ENCODE results near the gene YPEL2. TPM values are rescaled to one million over a fixed set of nuclear protein-coding genes. Genes with fewer than 3 reads are reported as not detected.

Gene YPEL2
- polyA plus RNA-seq, 1 donor (not counting 4 experiments of a cell fraction or from before 2014, with no cell fraction given), result 4.6 TPM

GRCh38 chr17:59299400-59300092 lies 31.9 kb upstream of the YPEL2 start:
- H3K36me3 ChIP-seq (ENCODE audit: control insufficient read depth in 2 of 2, extremely low read depth in 1 of 2, insufficient read depth in 2 of 2, low read length in 2 of 2), result no peaks in the 10 kb centered on the region
- no peaks in the 10 kb centered on the region for H3K79me2 ChIP-seq (ENCODE audit: control insufficient read depth, insufficient read depth, low read length)
- no peaks in the 10 kb centered on the region for H3K27me3 ChIP-seq (ENCODE audit: control insufficient read depth, extremely low read depth, insufficient read depth, low read length)
- no peaks in the 10 kb centered on the region for H4K20me1 ChIP-seq (ENCODE audit: control insufficient read depth, extremely low read depth, insufficient read depth, low read length)
- H3K4me3 ChIP-seq (ENCODE audit: control insufficient read depth in 2 of 3, extremely low read depth in 1 of 3, insufficient read depth in 2 of 3, low read depth in 1 of 3, low read length in 3 of 3), result no peak overlapping the region
- dilution Hi-C loops (cut with MboI; ENCODE audit: extremely low pct_ligation_motif_present, low sequenced_read_pairs), result no loop called here
- H3K4me1 ChIP-seq (ENCODE audit: control insufficient read depth, extremely low read depth, insufficient read depth, low read length), result no peaks in the 10 kb centered on the region
- H3K9me3 ChIP-seq (ENCODE audit: control insufficient read depth, low read depth, low read length), result no peaks in the 10 kb centered on the region
- no peak overlapping the region for H3K4me2 ChIP-seq (ENCODE audit: control insufficient read depth, extremely low read depth, insufficient read depth, low read depth, low read length)
- no peak overlapping the region for H3K9ac ChIP-seq (ENCODE audit: control insufficient read depth, extremely low read depth, insufficient read depth, low read length)
- H3K27ac ChIP-seq (ENCODE audit: control insufficient read depth, insufficient read depth, low read length), result no peak overlapping the region
- TF ChIP-seq CTCF (optimal IDR thresholded peaks at IDR 0.05 in 1 of 3, IDR thresholded peaks at IDR 0.05 in 1 of 3, conservative IDR thresholded peaks at IDR 0.05 in 1 of 3; ENCODE audit: extremely low read depth in 1 of 3, insufficient read depth in 2 of 3, low read length in 3 of 3) (no peak), EZH2 (IDR thresholded peaks at IDR 0.05; ENCODE audit: low read length) (no peak)
- FAIRE-seq, result no peak
- no peaks in the 10 kb centered on the region for H3K9me1 ChIP-seq (ENCODE audit: control insufficient read depth, extremely low read depth, insufficient read depth, low read length)
- H2AFZ ChIP-seq (ENCODE audit: control insufficient read depth, low read length), result no peak overlapping the region
- DNase-seq (ENCODE audit: low read depth, low spot score), result no peak

GRCh38 chr17:59300941-59301340 lies 30.5 kb upstream of the YPEL2 start:
- H3K4me3 ChIP-seq (ENCODE audit: control insufficient read depth in 2 of 3, extremely low read depth in 1 of 3, insufficient read depth in 2 of 3, low read depth in 1 of 3, low read length in 3 of 3), result no peak overlapping the region
- DNase-seq (ENCODE audit: low read depth, low spot score), result no peak
- no peaks in the 10 kb centered on the region for H3K4me1 ChIP-seq (ENCODE audit: control insufficient read depth, extremely low read depth, insufficient read depth, low read length)
- H3K27me3 ChIP-seq (ENCODE audit: control insufficient read depth, extremely low read depth, insufficient read depth, low read length), result no peaks in the 10 kb centered on the region
- H3K79me2 ChIP-seq (ENCODE audit: control insufficient read depth, insufficient read depth, low read length), result no peaks in the 10 kb centered on the region
- no peak overlapping the region for H3K27ac ChIP-seq (ENCODE audit: control insufficient read depth, insufficient read depth, low read length)
- no peak for FAIRE-seq
- H2AFZ ChIP-seq (ENCODE audit: control insufficient read depth, low read length), result no peak overlapping the region
- H3K9me1 ChIP-seq (ENCODE audit: control insufficient read depth, extremely low read depth, insufficient read depth, low read length), result no peaks in the 10 kb centered on the region
- H3K9me3 ChIP-seq (ENCODE audit: control insufficient read depth, low read depth, low read length), result no peaks in the 10 kb centered on the region
- H3K4me2 ChIP-seq (ENCODE audit: control insufficient read depth, extremely low read depth, insufficient read depth, low read depth, low read length), result no peak overlapping the region
- no peaks in the 10 kb centered on the region for H3K36me3 ChIP-seq (ENCODE audit: control insufficient read depth in 2 of 2, extremely low read depth in 1 of 2, insufficient read depth in 2 of 2, low read length in 2 of 2)
- dilution Hi-C loops (cut with MboI; ENCODE audit: extremely low pct_ligation_motif_present, low sequenced_read_pairs), result no loop called here
- no peak overlapping the region for H3K9ac ChIP-seq (ENCODE audit: control insufficient read depth, extremely low read depth, insufficient read depth, low read length)
- TF ChIP-seq CTCF (optimal IDR thresholded peaks at IDR 0.05 in 1 of 3, IDR thresholded peaks at IDR 0.05 in 1 of 3, conservative IDR thresholded peaks at IDR 0.05 in 1 of 3; ENCODE audit: extremely low read depth in 1 of 3, insufficient read depth in 2 of 3, low read length in 3 of 3) (no peak), EZH2 (IDR thresholded peaks at IDR 0.05; ENCODE audit: low read length) (no peak)
- no peaks in the 10 kb centered on the region for H4K20me1 ChIP-seq (ENCODE audit: control insufficient read depth, extremely low read depth, insufficient read depth, low read length)

Data from keratinocyte (primary cell).